ENCODE results near the gene HCN2. TPM values are rescaled to one million over a fixed set of nuclear protein-coding genes. Genes with fewer than 3 reads are reported as not detected.
A peak's percentile ranks its signal among the peaks of the same experiment; 100 is the strongest.

The HCN2 gene
- total and polyA plus RNA-seq, 2 of the 8 experiments (the other 6 are each of a cell fraction or from before 2014, with no cell fraction given): 1.0 to 4.0 TPM

DNA sequence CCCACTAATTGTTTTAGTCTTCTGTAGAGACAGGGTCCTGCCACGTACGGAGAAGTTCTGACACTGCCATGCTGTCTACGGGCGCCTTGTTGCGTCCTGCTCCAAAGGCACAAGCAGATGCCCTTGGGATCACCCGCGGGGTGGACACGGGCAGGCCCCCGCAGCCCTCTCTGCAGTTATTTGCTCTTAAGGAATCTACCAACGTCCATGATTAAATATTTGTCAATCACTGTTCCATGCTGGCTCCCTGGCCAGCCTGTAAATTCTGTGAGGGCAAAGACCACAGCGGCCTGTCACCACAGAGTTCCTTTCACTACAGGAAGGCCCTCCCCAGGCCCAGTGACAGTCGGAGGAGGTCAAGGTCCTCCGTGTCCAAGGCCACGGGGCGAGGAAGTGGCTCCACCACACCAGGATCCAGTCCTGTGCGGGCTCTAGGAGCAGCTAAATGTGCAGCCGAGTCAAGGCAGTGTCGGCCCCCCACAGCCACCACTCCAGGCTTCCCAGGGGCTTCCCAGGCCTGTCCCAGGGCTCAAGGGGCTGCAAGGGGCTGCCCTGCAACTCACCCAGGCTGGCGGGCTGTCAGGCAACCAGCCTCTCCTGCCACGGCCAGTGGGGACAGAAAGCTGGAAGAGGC is 71.2 kb downstream of the HCN2 start:
- 85% methylated on average over 20 of the region's 20 CpGs; no CpG with 5 or more reads in 1 of the 2 experiments for whole genome bisulfite sequencing, 2 experiments (ENCODE audit: extremely low coverage in 1 of 2, insufficient coverage in 1 of 2, insufficient read length in 1 of 2, insufficient replicate concordance in 2 of 2, low coverage in 1 of 2, low lambda C conversion rate in 2 of 2, missing lambda C conversion rate in 1 of 2)
- H4K91ac ChIP-seq (replicated peaks; ENCODE audit: insufficient read length, low read length): no peak overlapping the region
- no peak overlapping the region for H3K56ac ChIP-seq (replicated peaks; ENCODE audit: insufficient read length, low read depth, low read length)
- no peak for DNase-seq (ENCODE audit: low read depth in 1 of 2, low spot score in 2 of 2)
- H3K36me3 ChIP-seq (ENCODE audit: control insufficient read depth in 2 of 4, insufficient read depth in 4 of 4, low read length in 3 of 4): peaks cover 0 to 6% (median 0%) of the 10 kb centered on the region in 4 experiments; a peak in 1 of 8 replicates
- peaks cover 6% of the 10 kb centered on the region for H3K79me1 ChIP-seq (ENCODE audit: low read depth, low read length)
- H3K4me3 ChIP-seq (ENCODE audit: extremely low read depth in 1 of 4, insufficient read depth in 2 of 4, low read depth in 3 of 4, low read length in 4 of 4): peak overlapping the region in 3 of 4 experiments; percentile 15 to 99 (median 81); a peak in 5 of 8 replicates
- H3K27me3 ChIP-seq (replicated peaks in 1 of 4; ENCODE audit: control insufficient read depth in 3 of 4, extremely low read depth in 1 of 4, insufficient read depth in 3 of 4, low read length in 3 of 4): peaks cover 0 to 4% (median 2%) of the 10 kb centered on the region in 4 experiments; a peak in 1 of 7 replicates
- no peak overlapping the region for H3K14ac ChIP-seq (ENCODE audit: insufficient read length)
- H3K27ac ChIP-seq (ENCODE audit: low read depth, low read length): no peak overlapping the region
- H3K9me3 ChIP-seq (ENCODE audit: insufficient read depth in 2 of 2, low read depth in 1 of 2, low read length in 1 of 2): peaks cover 5 to 6% of the 10 kb centered on the region in 2 experiments; a peak in 2 of 4 replicates
- H2BK12ac ChIP-seq (ENCODE audit: low read depth, low read length): no peak overlapping the region
- no peak overlapping the region for H3K23ac ChIP-seq (ENCODE audit: insufficient read length)
- FAIRE-seq: no peak
- peaks cover 52 to 70% of the 10 kb centered on the region in 2 experiments for H3K79me2 ChIP-seq (ENCODE audit: control insufficient read depth in 1 of 2, insufficient read depth in 2 of 2, low read length in 2 of 2)
- ChIA-PET CTCF (ENCODE audit: partially characterized antibody) (interaction anchor here (1.0 to 1.2 kb wide), 2 partner anchors 10 to 81 kb away, joined by 3 to 4 read pairs; no protein-coding TSS in a partner anchor), POLR2A (ENCODE audit: partially characterized antibody) (interaction anchor here (0.8 to 1.1 kb wide), 3 partner anchors 11 to 89 kb away, joined by 3 read pairs; partner anchors contain the start of gene BSG)
- no peak overlapping the region for H2BK120ac ChIP-seq (replicated peaks; ENCODE audit: low read depth, low read length)
- no peak overlapping the region; the same call in 1 of the 2 replicates for H2BK5ac ChIP-seq (ENCODE audit: low read depth, low read length)
- peaks cover 3% of the 10 kb centered on the region; the same call in 1 of the 2 replicates for H3K23me2 ChIP-seq (ENCODE audit: low read depth, low read length)
- H3K4me2 ChIP-seq (ENCODE audit: insufficient read depth in 1 of 2, low read depth in 2 of 2, low read length in 2 of 2): peak overlapping the region; percentile 80 to 93
- H3K4ac ChIP-seq (replicated peaks; ENCODE audit: insufficient read length, low read depth, low read length): no peak overlapping the region
- H2BK15ac ChIP-seq (ENCODE audit: low read length): no peak overlapping the region
- peaks cover 0 to 14% (median 6%) of the 10 kb centered on the region in 4 experiments; a peak in 5 of 7 replicates for H3K4me1 ChIP-seq (replicated peaks in 1 of 4; ENCODE audit: control insufficient read depth in 3 of 4, insufficient read depth in 4 of 4, low read length in 3 of 4)
- H4K8ac ChIP-seq (ENCODE audit: extremely low read depth, insufficient read depth, low read length): peak overlapping the region; percentile 43; the same call in 1 of the 2 replicates
- H2AK5ac ChIP-seq (ENCODE audit: low read depth, low read length): no peak overlapping the region
- H2AFZ ChIP-seq (ENCODE audit: low read length): no peak overlapping the region
- no peak overlapping the region; a peak in 1 of 7 replicates for H3K9ac ChIP-seq (replicated peaks in 1 of 4; ENCODE audit: extremely low read depth in 1 of 4, low read depth in 3 of 4, low read length in 3 of 4)
- peaks cover 39 to 43% of the 10 kb centered on the region in 2 experiments for H4K20me1 ChIP-seq (replicated peaks in 1 of 2; ENCODE audit: control insufficient read depth in 1 of 2, insufficient read depth in 2 of 2, low read length in 2 of 2)
- no peak overlapping the region for H4K5ac ChIP-seq (ENCODE audit: insufficient read length, low read depth, low read length)
- no peak overlapping the region for H3K18ac ChIP-seq (ENCODE audit: extremely low read depth, low read length)
- TF ChIP-seq TAF1 (IDR thresholded peaks at IDR 0.05; ENCODE audit: low read depth, low read length) (no peak), TBP (IDR thresholded peaks at IDR 0.05; ENCODE audit: low read depth, low read length) (no peak), HDAC2 (IDR thresholded peaks at IDR 0.05; ENCODE audit: borderline replicate concordance in 1 of 2, low read depth in 2 of 2, low read length in 2 of 2) (no peak), RFX5 (IDR thresholded peaks at IDR 0.05; ENCODE audit: borderline replicate concordance, low read depth, low read length) (no peak), SP1 (IDR thresholded peaks at IDR 0.05; ENCODE audit: low read depth, low read length) (no peak), CHD1 (IDR thresholded peaks at IDR 0.05; ENCODE audit: low read depth, low read length) (no peak), BCL11A (IDR thresholded peaks at IDR 0.05; ENCODE audit: low read depth in 2 of 2, low read length in 2 of 2) (no peak)
- H2BK20ac ChIP-seq (ENCODE audit: low read length): no peak overlapping the region
